Motor neuron (in vitro differentiated cells): Measurements from ENCODE around the gene LAMTOR3. TPM values are rescaled to one million over a fixed set of nuclear protein-coding genes. Genes with fewer than 3 reads are reported as not detected.

Source experiments
- ATAC-seq, 8 experiments: fragments of 200-7000 bp; cut with Tn5 transposase; replicated peaks in 6 of 8; 2 replicates each; pipeline ENCODE4 v1.8.0; 2021; ENCODE audit warnings: mild to moderate bottlenecking in 8 of 8, moderate library complexity in 8 of 8
- H3K27ac ChIP-seq, 2 donors: fragments of 250-450 bp; sonication (Bioruptor Pico); 2 replicates each; pipeline ENCODE4 v1.9.0; 2021; ENCODE audit warnings: antibody characterized with exemption in 2 of 2, mild to moderate bottlenecking in 2 of 2, moderate library complexity in 1 of 2
- H3K4me1 ChIP-seq, 2 donors: fragments of 250-450 bp; sonication (Bioruptor Pico); replicated peaks in 1 of 2; 2 replicates each; pipeline ENCODE4 v1.6.1; 2021; ENCODE audit warnings: antibody characterized with exemption in 2 of 2, mild to moderate bottlenecking in 2 of 2, moderate library complexity in 1 of 2
- H3K4me3 ChIP-seq, 5 donors: fragments of 250-450 bp; sonication (Bioruptor Pico); 2 replicates each; pipeline ENCODE4 v1.9.0; 2021; ENCODE audit warnings: antibody characterized with exemption in 5 of 5, mild to moderate bottlenecking in 5 of 5, moderate library complexity in 4 of 5
- WGBS, 10 experiments: fragments of 450-650 bp; shearing (Covaris generic); methylation state at CpG; one replicate each; pipeline ENCODE4 v1.0.0; 2022; 5-methylcytosine and 5-hydroxymethylcytosine counted together
- in situ Hi-C, 9 experiments: fragments of 400-800 bp; cut with MboI; loops; one replicate each; pipeline ENCODE4 v1.15.0; 2021; ENCODE audit warnings: low sequenced_read_pairs in 9 of 9, low pct_unique_long_range_greater_than_20kb in 2 of 9; ENCODE audit not compliant: unreplicated experiment in 9 of 9
- total RNA-seq, 8 experiments: library from RNA; unstranded; fragments of 300-600 nt; gene quantifications; 2 replicates each; pipeline versions ENCODE4 v1.2.3 to v1.2.4, GENCODE V29; 2022

The LAMTOR3 gene
- total RNA-seq, 8 experiments from 2014 or later = 27.7 to 66.8 (median 41.4) TPM

GRCh38 chr4:99856166-99856565 lies 38.1 kb downstream of the LAMTOR3 start:
- 0 to 100% (median 80%) methylated on average over 1 of the region's 1 CpG; no CpG with 5 or more reads in 5 of the 10 experiments for WGBS, 10 experiments
- in situ Hi-C loops = no loop called here
- Histone ChIP-seq H3K27ac (no peak overlapping the region), H3K4me3 (no peak overlapping the region), H3K4me1 (no peaks in the 10 kb centered on the region)
- peak in 2 of 8 experiments; percentile 98 for ATAC-seq

DNA sequence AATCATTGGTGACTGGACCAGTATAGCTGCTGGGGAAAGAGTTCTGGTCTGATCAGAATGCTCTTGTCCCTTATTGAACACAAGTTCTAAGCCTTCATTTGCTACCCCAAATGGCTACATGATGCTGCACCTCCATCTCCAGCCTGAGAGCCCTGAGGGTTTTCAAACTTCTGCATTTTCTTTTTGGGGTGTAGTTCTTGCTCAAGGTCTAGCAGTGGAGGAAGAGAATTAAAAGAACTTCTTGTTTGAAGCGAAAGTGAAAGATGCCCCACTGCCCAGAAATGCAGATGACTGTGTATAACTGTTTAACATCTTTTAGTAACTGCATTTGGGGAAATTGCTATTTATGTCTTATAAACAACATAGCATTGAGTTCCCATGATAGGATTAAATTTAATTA lies 38.5 kb downstream of the LAMTOR3 start:
- in situ Hi-C loops = no loop called here
- no peaks in the 10 kb centered on the region for H3K4me1 ChIP-seq
- 20 to 100% (median 60%) methylated on average over 1 of the region's 1 CpG; no CpG with 5 or more reads in 3 of the 10 experiments for WGBS, 10 experiments
- H3K4me3 ChIP-seq = no peak overlapping the region
- H3K27ac ChIP-seq = no peak overlapping the region
- peak in 2 of 8 experiments; percentile 71 to 72 for ATAC-seq

DNA sequence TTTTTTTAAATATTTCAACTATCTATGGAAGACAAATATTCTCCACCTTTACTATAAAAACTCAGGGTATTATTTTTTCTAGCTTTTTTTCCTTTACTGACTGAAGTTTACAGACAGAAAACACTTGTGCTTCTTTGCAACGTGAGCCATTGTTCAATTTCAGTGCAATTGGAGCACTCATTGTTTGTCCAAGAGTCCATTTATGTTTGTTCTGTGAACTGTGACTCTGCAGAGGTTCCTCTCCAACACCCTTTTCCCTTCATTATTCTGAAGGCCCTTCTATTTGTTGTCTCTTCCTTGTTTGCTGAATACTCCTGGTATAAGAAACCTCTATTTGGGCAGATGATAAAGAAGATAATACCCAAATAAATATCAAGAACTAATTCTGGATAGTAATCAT lies 40.2 kb downstream of the LAMTOR3 start:
- in situ Hi-C loops = no loop called here
- Histone ChIP-seq H3K4me3 (no peak overlapping the region), H3K4me1 (no peaks in the 10 kb centered on the region), H3K27ac (no peak overlapping the region)
- peak in 4 of 8 experiments; percentile 35 to 53 (median 46) for ATAC-seq
- WGBS, 10 experiments = 0 to 57% (median 9%) methylated on average over 1 of the region's 1 CpG; no CpG with 5 or more reads in 2 of the 10 experiments

DNA sequence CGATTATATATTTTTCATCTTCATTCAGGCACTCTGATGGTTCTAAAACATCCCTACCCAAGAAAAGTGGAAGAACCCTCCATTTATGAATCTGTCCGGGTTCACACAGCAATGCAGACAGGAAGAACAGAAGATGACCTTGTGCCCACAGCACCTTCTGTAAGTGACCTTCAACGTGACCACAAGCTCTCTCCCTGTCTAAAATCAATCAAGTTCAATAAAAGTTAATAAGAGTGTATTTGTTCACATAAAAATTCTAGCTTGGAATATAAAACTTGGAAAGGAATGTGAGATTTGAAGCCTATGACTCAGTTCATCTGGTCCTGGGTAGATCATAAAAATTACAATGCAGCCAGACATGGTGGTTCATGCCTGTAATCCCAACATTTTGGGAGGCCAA lies 41.0 kb downstream of the LAMTOR3 start:
- 0 to 100% (median 82%) methylated on average over 1 to 3 of the region's 3 CpGs for WGBS, 10 experiments
- Histone ChIP-seq H3K4me1 (no peaks in the 10 kb centered on the region), H3K4me3 (no peak overlapping the region), H3K27ac (no peak overlapping the region)
- no peak for ATAC-seq
- in situ Hi-C loops = no loop called here

- in situ Hi-C loops = no loop called here
- ATAC-seq = no peak
- Histone ChIP-seq H3K27ac (no peak overlapping the region), H3K4me1 (no peaks in the 10 kb centered on the region), H3K4me3 (no peak overlapping the region)
- WGBS, 10 experiments = 0 to 100% (median 80%) methylated on average over 1 to 3 of the region's 3 CpGs
These were observed 42.0 kb downstream of the LAMTOR3 start for GRCh38 chr4:99852199-99852749.

DNA sequence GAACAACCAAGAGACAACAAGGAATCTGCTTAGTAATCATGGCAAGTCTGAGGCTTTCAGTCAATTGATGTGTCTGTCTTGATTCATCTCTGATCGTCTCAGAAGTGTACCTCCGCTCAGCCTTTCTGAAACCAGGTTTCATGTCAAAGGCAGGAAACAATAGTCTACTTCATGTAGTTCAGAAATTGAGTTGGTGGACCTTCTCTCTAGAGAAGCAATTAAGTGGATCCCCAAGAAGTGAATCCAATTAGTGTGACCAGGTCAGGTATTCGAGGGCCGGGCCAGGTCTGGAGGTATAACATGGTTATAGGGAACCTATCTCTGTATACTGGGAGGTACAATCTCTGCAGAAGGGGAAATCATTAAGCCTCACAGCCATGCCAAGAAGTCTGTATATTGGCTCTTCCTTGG lies 45.6 kb downstream of the LAMTOR3 start:
- no peak overlapping the region for H3K27ac ChIP-seq
- 71 to 100% (median 92%) methylated on average over 2 to 4 of the region's 4 CpGs; no CpG with 5 or more reads in 3 of the 10 experiments for WGBS, 10 experiments
- ATAC-seq = no peak
- H3K4me1 ChIP-seq = peaks cover 0 to 4% of the 10 kb centered on the region in 2 donors
- in situ Hi-C loops = no loop called here
- H3K4me3 ChIP-seq = no peak overlapping the region

DNA sequence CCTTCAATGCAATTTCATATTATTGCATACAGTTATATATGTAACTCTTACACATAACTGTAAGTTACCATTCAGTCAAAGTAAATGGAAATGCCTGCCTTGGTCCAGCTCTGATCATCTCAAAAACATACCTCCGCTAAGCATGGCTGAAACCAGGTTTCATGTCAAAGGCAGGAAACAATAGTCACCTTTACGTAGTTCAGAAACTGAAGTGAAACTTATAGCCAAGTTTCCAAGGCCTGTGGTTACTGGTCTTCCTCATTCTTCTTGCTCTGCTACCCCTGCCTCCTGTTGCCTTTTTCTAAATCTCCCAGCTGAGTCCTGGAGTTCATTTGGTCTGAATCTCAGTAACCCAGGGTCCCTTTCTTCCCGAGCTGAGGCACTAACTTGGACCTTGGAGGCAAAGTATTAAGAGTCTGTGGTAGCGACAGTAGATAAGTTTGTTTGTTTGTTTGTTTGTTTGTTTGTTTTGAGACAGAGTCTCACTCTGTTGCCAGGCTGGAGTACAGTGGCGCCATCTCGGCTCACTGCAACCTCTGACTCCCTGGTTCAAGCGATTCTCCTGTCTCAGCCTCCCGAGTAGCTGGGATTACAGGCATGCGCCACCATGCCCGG lies 46.8 kb downstream of the LAMTOR3 start:
- whole genome bisulfite sequencing, 10 experiments = 54 to 100% (median 80%) methylated on average over 1 to 9 of the region's 10 CpGs; no CpG with 5 or more reads in 1 of the 10 experiments
- no peak overlapping the region for H3K4me3 ChIP-seq
- in situ Hi-C loops = no loop called here
- ATAC-seq = no peak
- H3K27ac ChIP-seq = no peak overlapping the region
- peaks cover 3 to 4% of the 10 kb centered on the region in 2 donors for H3K4me1 ChIP-seq

- no peak overlapping the region for H3K4me3 ChIP-seq
- WGBS, 10 experiments = 10 to 100% (median 63%) methylated on average over 1 of the region's 1 CpG; no CpG with 5 or more reads in 6 of the 10 experiments
- no peak for ATAC-seq
- in situ Hi-C loops = no loop called here
- peaks cover 4 to 5% of the 10 kb centered on the region in 2 donors for H3K4me1 ChIP-seq
- no peak overlapping the region for H3K27ac ChIP-seq
These were observed 47.3 kb downstream of the LAMTOR3 start for GRCh38 chr4:99846891-99847290.

DNA sequence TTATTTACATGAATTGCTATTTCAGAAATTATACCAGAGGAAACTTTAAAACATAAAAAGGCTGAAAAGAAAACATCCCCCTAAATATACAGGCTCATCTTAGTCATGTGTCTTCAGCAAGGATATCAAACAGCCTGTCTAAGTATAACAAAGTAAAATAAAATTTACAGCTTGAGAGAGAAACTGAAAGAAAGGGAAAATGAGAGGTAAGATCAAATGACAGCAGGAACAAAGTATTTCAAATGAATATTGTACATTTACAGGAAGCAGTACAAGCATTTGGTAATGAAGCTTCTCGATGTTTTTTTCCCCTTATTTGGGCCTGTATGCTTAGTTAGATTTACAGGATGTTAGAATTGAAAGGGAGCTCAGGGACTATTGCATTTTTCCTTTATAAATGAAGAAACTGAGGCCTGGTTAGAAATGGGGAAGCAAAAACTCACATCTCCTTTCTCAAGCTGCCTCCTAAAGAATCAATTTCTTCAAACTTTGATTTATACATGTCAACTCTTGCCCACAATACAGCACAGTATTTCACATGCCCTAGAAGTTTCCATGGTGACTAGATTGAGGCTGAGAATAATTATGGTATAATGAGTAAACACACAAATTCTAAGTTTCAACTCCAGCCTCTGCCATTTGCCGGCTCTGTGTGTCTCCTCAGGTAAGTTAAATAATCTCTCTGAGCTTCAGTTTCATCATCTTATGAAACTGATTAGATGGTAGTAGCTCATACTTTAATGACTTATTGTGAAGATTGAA lies 48.3 kb downstream of the LAMTOR3 start:
- whole genome bisulfite sequencing, 10 experiments = 43 to 100% (median 83%) methylated on average over 1 to 2 of the region's 2 CpGs; no CpG with 5 or more reads in 3 of the 10 experiments
- peak in 4 of 8 experiments; percentile 41 to 94 (median 70) for ATAC-seq
- Histone ChIP-seq H3K27ac (no peak overlapping the region), H3K4me3 (no peak overlapping the region), H3K4me1 (peaks cover 4 to 5% of the 10 kb centered on the region in 2 donors)
- in situ Hi-C loops = no loop called here

GRCh38 chr4:99845179-99845578 lies 49.0 kb downstream of the LAMTOR3 start:
- 0 to 85% (median 27%) methylated on average over 1 of the region's 1 CpG; no CpG with 5 or more reads in 6 of the 10 experiments for WGBS, 10 experiments
- H3K4me3 ChIP-seq = no peak overlapping the region
- H3K4me1 ChIP-seq = peaks cover 4 to 5% of the 10 kb centered on the region in 2 donors
- in situ Hi-C loops = no loop called here
- H3K27ac ChIP-seq = no peak overlapping the region
- peak in 1 of 8 experiments; percentile 10 for ATAC-seq

DNA sequence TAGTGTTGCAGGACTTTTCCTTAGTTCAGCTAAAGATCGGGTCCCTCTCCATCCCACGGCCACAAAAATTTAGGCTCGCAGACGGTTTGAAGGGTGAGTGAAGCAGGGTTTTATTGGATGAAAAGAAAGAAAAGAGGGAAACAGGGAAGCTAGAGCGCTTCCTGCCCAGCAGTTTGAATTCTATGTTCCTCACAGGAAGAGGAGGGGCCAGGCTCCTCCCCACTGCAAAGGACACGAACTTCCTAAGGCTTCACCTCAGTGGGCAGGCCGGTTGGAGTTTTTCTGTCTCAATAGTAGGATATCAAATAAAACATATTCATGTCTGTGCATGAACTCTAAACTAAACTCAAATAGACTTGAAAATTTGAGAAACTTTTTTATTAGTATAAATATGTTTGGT lies 50.2 kb downstream of the LAMTOR3 start:
- Histone ChIP-seq H3K27ac (no peak overlapping the region), H3K4me3 (no peak overlapping the region), H3K4me1 (peaks cover 4 to 5% of the 10 kb centered on the region in 2 donors)
- in situ Hi-C loops = no loop called here
- 54 to 100% (median 91%) methylated on average over 1 to 7 of the region's 7 CpGs; no CpG with 5 or more reads in 1 of the 10 experiments for WGBS, 10 experiments
- no peak for ATAC-seq

DNA sequence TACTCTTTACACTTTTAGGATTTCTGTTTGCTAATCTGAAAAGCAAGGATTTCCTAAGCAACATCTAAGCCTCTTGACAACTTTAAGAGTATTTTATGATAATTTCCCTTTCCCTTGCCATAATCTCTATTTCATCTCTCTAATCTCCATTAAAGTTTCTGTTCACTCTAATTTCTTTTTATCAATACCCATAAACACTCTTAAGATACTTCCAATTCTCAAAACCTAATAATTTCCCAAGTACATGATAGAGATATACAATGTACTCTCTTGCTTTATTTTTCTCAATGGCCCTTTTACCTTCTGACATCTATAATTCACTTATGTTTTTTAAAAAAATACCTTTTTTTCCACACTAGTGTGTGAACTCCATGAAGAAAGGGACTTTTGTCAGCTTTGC lies 50.8 kb downstream of the LAMTOR3 start:
- peaks cover 4 to 5% of the 10 kb centered on the region in 2 donors for H3K4me1 ChIP-seq
- H3K4me3 ChIP-seq = no peak overlapping the region
- no peak for ATAC-seq
- H3K27ac ChIP-seq = no peak overlapping the region
- in situ Hi-C loops = no loop called here

DNA sequence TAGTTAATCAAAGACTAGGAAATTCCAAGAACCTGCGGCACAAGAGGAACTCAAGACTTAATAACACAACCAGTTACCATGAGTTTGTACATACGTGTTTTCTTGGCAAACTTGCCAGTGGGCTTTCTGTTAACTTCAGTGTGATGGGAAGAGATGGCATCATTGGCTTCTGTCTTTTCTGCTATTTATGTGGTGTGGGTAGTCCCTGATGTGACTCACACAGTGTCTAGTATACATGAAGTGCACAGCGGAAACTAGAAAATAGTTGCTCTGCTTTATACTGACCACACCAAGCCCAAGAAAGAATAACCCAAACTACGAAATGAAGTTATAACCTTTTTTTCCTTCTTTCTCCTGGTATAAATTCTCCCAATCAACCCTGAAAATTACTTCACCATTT lies 53.1 kb downstream of the LAMTOR3 start:
- Histone ChIP-seq H3K4me3 (no peak overlapping the region), H3K4me1 (peaks cover 4 to 5% of the 10 kb centered on the region in 2 donors), H3K27ac (no peak overlapping the region)
- 0 to 100% (median 91%) methylated on average over 1 to 4 of the region's 4 CpGs for WGBS, 10 experiments
- in situ Hi-C loops = no loop called here
- no peak for ATAC-seq
